DLD1 (cell line): ENCODE data around the gene UBE3B.

Source experiments
- in situ Hi-C: cut with HindIII; loops from 2 replicates; pipeline ENCODE4 v1.10.0; 2017; ENCODE audit warnings: low sequenced_read_pairs

Gene UBE3B

DNA sequence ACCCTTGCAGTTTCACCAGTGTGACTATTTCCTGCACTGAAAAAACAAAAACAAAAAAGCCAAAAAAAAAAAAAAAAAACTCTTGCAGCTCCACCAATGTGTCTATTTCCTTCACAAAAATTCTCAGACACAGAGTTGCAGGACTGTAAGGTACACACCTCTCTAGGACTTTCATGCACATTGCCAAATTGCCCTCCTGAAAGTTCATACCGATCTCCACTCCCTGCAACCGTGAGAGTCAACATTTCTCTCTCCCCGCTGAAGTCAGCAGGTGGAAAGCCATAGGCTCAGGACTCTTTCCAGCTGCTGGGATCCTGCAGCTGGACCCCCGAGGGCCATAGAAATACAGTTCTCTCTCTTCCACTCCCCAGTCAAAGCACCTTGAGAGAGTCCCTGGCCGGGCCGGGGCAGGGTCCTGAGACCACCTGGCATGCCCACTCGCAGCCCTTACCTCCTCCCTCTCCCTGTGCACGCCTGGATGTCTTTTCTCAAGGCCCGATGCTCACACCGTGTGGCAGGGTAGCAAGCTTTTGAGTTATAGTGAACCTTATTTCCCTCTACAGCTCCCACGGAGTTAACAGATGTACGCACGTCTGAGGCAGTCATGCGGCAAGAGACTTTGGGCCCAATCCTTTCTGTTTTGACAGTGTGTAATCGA, 72.3 kb downstream of the UBE3B start:
- in situ Hi-C loops, result no loop called here

DNA sequence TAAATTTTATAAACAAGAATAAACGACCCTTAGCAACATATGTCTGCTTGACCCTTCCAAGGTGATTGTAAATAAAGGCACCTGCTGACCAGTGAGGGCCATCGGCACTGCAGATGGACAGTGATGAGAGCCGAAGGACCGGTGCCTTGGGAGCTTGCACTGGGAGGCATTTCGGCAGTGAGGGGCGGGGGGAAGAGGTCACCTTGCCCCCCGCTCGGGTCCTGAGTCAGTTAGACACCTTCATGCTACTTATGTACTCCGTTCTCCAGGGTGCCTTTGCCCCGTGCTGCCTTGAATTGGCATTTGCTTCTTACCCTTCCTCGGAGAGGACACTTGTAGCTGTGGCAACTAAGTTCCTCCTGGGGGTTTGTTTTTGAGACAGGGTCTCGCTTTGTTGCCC, 72.8 kb downstream of the UBE3B start:
- in situ Hi-C loops, result no loop called here

DNA sequence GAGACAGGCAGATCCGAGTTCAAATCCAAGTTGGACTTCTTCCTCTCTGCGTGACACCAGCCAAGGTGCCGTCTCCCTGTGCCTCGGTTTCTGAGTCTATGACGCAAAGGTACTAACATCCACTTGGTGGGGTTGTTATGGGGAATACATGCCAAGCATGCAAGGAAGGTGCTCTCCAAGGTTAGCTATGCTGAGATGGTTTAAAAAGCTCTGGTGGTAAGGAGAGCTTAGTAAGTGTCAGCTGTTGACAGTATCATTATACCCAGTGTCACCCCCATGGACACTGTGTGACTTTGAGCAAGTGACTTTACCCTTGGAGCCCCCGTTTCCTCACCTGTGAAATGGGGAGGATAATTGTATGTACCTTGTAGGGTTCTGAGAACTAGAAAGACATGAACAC, 73.7 kb downstream of the UBE3B start:
- in situ Hi-C loops, result no loop called here

DNA sequence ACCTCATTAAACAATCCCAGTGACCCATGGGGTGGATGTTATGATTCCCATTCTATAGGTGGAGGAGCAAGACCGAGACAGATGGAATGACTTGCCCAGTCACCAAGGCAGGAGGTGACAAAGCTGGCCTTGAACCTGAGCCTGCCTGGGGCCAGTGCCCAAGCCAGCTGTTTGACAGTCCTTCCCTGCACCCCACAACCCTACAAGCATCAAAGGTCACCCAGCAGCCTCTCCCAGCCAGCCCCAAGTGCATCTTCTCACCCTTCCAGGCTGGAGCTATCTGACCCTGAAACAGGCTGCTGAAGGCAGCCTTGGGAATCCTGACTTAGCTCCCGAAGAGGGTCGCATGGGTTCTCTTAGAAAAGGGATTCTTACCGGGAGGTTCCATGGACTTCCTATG, 75.5 kb downstream of the UBE3B start:
- in situ Hi-C loops, result no loop called here

DNA sequence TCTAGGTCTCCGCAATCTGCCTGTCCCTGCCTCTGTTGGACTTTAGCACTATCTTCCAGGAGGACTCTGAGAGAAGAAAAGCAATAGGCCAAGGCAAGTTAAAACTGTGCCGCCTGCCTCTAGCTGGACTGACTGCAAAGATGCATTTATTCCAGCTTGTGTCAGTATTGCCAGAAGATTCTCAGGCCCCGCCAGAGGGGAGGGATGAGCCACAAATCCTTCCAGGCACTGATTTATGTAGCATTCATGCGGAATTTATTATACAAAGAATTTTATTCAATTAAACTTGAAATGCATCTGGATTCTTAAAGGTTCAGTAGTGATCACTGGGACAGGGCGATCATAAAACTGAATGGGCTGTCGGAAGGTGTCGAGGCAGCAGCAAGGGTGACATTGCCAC, 76.0 kb downstream of the UBE3B start:
- in situ Hi-C loops, result no loop called here

DNA sequence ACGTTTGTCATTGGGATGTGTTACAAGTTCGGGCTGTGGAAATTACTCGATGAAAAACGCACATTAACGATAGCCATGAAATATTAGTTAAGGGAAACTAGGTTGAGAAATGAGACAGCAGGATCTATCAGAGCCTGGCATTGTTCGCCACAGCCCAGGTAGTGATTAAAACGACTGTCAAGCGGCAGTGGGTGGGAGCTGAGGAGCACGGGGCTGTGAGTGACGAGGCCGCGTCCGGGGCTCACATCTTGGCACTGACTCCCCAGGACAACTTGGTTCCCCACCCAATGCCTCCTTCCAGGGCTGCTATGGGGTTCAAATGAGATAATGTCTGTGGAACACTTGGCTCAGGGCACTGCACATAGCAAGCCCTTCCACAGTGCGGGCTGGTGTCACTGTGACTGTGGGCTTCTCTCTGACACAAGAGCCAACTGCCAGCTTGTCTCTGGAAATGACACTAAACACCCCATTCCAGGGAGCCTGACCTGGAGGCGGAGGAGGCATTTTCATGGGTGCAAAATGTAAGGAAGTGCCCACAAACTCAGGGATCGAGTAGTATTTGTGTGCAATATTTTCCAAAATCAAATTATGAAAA, 76.6 kb downstream of the UBE3B start:
- in situ Hi-C loops, result no loop called here

DNA sequence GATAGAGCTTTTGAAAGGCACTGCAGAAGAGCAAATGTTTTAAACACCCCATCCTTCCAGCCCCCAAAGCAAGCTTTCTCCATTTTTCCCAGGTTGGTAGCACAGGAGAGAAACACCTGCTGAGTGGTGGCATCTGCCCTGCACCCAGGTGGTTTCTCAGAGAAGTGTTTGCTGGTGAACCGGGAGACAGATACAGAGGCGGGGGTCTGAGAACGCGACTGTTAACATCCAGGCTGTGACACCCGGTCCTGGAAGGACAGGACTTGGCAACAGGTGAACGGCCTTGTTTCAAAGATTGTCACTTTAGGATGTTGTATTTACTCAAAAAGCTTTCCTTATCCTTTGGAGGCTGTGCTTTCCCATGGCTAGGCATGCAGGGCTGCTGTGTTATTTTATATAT, 77.3 kb downstream of the UBE3B start:
- in situ Hi-C loops, result no loop called here

DNA sequence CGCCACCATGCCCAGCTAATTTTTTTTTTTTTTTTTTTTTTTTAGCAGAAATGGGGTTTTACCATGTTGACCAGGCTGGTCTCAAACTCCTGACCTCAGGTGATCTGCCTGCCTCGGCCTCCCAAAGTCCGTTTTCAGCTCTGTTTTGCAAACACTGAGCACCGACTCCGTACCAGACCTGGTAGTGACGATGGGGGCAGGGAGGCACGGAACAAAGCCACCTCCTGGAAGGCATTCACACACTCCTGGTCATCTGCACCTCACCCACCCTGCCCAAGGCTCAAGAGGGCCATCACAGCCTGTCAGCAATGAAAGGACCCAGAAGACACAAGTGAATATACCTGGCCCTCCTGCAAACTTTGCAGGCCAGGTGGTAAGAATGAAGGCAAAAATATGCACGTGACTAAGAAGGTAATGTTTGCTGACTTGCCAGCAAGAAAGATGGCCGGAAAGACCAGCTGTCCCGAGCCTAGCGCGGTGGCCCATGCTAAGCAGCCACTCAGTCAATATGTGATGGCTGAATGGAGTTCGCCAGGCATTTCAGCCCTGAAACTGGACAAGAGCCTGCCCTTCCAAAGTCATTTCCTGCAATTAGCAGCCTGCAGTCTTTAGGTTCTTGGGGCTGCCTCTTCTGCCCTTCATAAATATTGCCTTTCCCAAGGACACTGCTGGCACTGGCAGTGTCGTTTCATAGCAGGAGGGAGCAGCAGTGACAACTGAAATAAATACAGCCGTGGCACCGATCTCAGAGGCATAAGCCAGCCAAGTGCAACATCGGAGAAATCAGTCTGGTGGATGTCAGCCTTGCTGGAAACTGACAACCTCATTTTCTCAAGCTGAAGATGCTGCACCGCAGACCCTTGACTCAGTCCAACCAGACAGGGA, 78.2 kb downstream of the UBE3B start:
- in situ Hi-C loops, result no loop called here

DNA sequence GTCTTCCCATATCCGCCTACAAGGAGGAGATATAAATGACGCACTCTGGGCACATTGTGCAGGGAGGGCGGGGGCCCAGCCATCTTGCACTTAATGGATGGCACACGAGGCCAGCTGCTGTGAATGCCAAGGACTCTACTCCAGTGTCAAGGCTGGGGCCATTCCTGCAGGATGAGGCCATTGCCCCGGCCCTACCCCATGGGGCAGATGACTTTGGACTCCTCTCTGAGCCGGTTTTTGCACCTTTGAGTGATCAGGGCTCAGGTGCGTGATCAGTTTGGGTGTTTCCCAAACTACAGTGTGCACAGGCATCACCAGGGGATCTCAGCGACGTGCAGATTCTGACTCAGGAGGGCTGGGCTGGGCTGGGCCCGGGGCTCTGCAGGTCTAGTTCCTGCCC, 79.8 kb downstream of the UBE3B start:
- in situ Hi-C loops, result no loop called here

DNA sequence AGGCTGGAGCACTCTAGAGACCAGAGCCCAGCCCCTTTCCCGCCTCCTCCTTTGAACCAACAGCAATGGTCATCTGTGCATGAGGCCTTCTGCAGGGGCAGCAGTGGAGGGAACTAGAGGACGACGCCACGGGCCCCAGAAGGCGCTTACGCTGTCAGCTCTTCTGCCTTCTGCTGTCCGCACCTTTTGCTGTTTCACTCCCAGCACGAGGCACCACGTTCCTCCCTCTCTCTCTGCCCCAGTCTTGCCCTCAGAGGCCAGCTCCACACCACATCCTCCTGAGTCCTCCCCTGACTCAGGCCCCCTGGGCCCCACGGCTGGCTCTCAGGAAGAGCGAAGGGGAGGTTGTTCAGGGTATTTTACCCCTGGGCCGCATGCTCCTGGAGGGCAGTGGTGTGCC, 80.4 kb downstream of the UBE3B start:
- in situ Hi-C loops, result no loop called here

DNA sequence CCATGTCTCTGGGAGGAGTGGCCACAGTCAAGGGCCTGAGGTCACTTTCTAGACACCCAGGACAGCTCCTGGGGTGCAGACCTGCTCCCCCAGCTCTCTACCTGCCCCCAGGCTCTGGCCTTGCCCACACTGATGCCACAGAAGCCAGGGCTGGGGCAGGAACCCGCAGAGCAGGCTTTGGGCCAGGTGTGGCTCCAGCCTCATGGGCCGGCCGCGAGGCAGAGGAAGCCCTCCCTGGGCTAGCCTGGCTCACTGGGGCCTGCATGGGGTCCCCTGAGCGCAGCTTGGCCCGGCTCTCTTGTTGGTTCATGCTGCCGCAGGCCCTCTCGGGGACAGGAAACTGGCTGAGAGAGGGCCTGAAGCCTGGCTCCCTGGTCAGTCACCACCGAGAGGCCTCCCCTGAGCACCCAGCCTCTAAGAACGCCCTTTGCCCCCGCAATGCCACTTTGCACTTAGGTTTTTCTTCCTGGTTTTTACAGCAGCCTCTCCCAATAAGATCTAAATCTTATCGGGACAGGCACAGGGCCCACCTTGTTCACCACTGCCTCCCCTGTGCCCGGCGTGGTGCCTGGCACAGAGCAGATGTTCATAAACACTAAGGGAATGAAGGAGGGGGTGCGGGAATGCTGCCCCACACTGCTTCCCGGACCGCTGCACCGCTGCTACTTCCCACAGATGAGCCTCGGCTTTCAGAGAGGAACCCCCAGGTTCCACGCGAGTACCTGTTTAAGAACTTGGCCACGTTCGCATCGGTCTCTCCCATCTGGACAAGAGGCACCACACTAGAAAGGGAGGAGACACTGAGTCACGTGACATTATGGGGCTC, 81.2 kb downstream of the UBE3B start:
- in situ Hi-C loops, result no loop called here

DNA sequence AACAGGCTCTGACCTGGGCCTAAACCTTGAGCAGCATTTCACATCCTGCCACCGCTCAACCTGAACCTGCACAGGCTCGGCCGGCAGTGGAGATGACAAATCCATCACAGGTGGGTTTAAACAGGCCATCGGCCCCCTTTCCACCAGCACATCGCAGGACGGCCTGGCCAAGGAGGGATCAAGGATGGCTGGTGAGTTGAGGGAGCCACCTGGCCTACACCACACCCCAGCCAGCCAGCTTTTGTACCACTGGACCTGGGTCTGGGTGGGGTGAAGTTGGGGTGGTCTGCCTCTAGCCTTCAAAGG, 81.7 kb downstream of the UBE3B start:
- in situ Hi-C loops, result no loop called here

DNA sequence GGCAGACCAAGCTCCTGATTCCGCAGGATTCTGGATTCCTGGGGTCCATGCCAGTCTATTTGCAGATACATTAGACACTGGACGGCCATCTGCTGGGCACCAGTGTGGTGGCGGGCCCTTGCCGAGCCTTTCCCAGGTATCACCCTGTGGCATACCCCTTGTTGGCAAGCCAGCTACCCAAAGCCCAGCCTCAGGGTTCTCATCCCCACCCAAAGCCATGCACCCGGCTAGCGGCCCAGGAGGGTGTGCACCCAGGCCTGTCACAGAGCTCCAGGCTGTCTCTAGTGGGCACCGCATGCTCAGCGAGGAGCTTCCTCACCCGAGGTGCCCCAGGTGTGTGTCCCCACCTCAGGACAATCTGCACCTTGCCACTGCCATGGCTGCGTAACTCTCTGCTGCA, 82.2 kb downstream of the UBE3B start:
- in situ Hi-C loops, result no loop called here

DNA sequence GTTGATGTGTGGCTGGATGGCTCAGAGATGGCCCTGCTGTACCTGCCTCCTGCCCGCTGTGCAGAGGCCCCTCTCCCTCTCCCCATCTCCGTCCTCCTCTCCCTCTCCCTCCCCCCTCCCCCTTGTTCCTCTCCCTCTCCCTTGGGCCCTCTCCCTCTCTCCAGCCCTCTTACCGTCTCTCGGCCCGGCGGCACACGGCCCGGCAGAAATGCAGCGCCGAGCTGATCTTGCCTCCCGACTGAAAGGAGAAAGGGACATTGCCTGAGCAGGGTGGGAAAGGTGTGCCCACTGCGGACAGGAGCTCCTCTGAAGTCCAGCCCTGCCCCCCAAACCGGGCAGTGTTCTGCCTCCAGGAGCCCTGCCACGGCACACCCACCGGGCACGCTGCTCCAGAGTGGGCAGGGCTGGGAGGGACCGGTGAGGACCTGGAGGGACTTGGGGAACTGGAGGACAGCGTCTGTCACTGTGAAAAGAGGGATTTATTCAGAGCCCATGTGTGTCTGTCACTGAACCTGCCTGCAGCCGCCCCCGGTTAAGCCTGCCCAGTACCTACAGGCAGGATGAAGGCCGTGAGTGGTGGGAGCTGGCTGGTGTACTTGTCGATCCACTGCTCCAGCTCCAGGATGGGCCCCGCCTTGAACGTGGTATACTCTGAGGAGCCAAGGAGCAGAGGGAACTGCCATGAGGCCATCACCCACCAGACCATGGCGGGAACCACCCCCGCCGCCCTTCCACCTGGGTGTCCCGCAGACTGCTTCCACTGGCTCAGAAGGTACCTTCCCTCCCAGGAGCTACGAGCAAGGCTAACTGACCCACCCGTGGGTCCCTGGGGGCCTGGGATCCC, 83.7 kb downstream of the UBE3B start:
- in situ Hi-C loops, result no loop called here

DNA sequence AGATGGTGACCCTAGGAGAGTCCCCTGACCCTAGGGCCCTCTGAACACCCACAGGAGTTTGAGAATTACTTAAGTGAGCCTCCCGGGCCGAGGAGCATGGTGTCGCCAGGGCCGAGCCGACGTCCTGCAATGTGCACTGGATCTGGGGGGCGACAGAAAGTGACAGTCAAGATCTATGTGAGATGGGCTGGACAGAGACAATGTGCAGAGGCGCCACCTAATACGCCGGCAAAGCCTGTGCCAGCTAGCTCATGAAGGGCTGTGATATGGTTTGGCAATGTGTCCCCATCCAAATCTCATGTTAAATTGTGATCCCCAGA, 84.2 kb downstream of the UBE3B start:
- in situ Hi-C loops, result no loop called here

DNA sequence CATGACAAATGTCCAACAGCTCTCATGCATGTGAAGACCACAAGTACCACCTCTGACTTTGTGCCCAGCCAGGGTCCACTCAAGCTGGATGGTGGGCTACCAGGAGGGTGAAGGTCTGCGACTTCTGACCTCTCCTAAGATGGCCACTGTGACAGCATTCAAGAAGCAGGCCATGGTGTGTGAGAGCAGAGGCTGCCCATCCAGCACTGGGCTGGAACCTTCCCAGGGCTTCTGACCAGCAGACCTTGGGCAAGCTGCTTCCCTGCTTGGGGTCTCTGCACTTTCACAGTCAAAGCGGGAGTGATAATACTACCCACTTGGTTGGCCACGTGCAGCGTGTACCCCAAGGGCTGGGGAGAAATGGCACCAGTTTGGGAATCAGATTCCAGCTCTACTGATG, 85.4 kb downstream of the UBE3B start:
- in situ Hi-C loops, result no loop called here

DNA sequence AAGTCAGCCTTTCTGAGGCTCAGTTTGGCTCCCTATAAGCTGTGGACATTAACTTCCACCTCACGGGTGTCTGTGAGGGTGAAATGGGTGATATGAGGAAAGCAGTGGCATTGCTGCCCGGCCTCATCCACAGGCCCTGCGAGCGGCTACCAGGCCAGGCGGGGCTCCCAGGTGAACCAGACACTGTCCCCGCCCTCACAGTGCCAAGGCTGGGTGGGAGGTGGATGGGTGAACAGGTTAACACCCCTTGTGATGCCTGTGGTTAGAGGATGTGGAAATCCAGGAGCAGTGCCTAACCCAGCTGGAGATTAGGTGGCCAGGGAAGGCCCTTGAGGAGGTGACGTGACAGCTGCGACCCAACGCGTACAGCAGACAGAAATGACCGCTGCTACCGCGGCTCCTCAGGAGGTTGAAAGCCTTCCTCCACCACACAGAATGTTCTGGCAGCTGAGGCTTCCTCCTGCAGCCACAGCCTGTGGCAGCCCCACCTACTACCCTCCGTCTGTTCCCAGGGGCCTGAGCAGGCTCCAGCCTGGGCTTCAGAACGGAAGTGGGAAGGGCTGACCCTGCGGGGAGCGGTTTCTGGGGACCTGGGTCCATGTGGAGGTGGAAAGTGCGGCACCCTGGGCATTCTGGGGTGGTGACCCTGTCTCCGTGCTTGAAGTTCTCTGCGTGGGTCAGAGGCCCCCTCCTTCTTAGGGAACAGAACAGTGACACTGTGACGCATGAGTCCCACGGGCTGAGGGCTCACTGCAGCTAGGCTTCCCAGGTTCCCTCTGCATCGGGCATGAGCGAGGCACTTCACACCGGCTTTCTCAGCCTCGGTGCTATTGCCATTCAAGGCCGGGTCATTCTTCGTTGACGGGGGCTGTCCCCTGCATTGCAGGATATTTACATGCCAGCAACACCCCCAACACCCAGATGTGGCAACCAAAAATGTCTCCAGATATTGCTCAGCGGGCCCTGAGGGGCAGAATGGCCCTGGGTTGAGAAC, 86.2 kb downstream of the UBE3B start:
- in situ Hi-C loops, result no loop called here

DNA sequence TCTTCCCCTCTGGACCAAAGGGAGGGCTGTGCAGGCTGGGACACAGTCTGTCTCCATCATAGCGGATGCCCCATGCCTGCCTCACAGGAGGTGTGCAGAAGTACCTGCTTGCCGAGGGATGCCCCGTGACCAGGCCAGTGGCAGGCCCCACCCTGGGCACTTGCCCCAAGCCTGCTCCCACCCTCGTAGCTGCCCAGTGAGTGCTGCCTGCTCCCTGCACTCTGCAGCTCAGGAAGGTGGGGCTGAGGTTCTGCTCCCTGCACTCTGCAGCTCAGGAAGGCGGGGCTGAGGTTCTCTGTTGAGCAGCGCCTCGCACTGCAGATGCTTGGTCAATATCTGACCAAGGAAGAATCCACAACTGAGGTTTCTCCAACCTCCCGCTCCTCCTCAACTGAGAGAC, 89.0 kb downstream of the UBE3B start:
- in situ Hi-C loops, result no loop called here

DNA sequence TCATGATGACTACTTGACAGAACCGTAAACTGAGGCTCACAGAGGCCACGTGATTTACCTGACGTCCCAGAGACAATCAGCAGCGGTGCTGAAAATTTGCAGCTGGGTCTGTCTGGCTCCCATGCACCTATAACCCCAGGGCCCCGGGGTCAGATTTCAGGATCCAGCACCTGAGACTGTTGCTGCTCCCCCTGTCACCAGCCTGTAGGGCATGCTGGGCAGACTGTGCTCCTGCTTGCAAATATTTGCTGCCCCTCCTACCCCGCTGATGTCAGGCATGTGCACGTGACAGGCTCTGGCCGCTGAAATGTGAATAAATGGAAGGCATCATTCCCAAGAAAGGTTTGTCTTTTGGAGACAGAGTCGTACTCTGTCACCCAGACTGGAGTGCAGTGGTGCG, 89.9 kb downstream of the UBE3B start:
- in situ Hi-C loops, result no loop called here

DNA sequence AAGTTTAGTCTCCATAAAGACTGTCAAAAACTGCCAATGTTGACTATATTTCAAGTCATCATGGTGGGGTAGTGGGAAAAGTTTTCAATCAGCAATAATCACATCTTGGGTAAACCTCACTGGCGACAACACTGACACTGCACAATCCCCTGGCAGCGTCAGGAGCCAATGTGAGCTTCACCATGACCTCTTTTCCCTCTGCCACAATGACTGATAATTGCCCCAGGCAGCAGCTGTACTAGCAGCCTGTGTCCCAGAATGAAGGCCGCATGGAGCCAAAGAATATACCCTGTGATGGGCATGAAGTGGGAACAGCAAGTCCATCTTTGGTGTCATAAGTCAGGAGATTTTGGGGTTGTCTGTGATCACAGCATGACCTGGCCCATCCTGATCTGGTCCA, 90.5 kb downstream of the UBE3B start:
- in situ Hi-C loops, result no loop called here
